Measurements from ENCODE around the gene ABI3BP. TPM values are rescaled to one million over a fixed set of nuclear protein-coding genes. Genes with fewer than 3 reads are reported as not detected.
A peak's percentile ranks its signal among the peaks of the same experiment; 100 is the strongest.

ABI3BP gene
- total and polyA plus RNA-seq, 10 of the 15 experiments (the other 5 are each of a cell fraction or from before 2014, with no cell fraction given): 0.03 to 0.42 (median 0.11) TPM; not detected in 4

DNA sequence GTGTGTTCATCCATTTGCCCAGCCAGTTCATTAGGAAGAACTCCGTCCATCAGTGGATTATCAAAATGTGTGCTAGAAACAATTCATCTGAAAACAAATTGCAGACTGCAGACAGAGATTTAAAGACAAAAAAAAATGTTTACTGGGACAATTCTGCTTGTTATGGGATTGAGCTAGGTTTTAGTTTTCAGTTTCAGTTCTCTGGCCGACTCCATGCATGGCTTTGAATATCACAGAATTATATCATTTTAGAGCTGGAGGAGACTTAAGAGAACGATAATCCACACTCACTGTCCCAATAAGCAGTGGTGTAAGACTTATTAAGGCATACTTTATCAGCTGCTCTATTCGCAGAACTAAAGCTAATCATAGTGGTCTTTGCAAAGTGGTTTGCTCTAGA lies 232.8 kb downstream of the ABI3BP start:
- H3K9ac ChIP-seq (ENCODE audit: control insufficient read depth, insufficient read depth, low read length): no peak overlapping the region
- H3K4me3 ChIP-seq: no peak overlapping the region
- ATAC-seq: peak; percentile 25; the same call in 2 of the 3 replicates
- no peak for DNase-seq (ENCODE audit: low read depth, low spot score)
- POLR2A ChIA-PET: no interaction called here
- no peaks in the 10 kb centered on the region for H3K9me3 ChIP-seq (replicated peaks; ENCODE audit: control insufficient read depth, insufficient read depth, low read length)
- intact Hi-C loops (cut with micrococcal nuclease; ENCODE audit: unreplicated experiment) (no loop called here), in situ Hi-C loops (cut with MboI) (no loop called here)
- no peak overlapping the region for H2AFZ ChIP-seq (ENCODE audit: control insufficient read depth, low read depth, low read length)
- 65% methylated on average over 4 of the region's 4 CpGs for WGBS (ENCODE audit: insufficient coverage, insufficient replicate concordance, low lambda C conversion rate, missing lambda C conversion rate)
- TF ChIP-seq JUNB (IDR thresholded peaks at IDR 0.05) (no peak), POU2F2 (IDR thresholded peaks at IDR 0.05; ENCODE audit: borderline replicate concordance, low read depth, low read length) (no peak), ZNF24 (IDR thresholded peaks at IDR 0.05) (no peak), KDM1A (IDR thresholded peaks at IDR 0.05; ENCODE audit: borderline replicate concordance) (no peak), BCL11A (IDR thresholded peaks at IDR 0.05; ENCODE audit: low read depth, low read length) (no peak), SPI1 (IDR thresholded peaks at IDR 0.05; ENCODE audit: borderline replicate concordance, insufficient read depth, low read depth, low read length) (no peak), TCF12 (IDR thresholded peaks at IDR 0.05; ENCODE audit: low read depth, low read length) (no peak), POLR2AphosphoS2 (IDR thresholded peaks at IDR 0.05; ENCODE audit: low read depth, low read length) (no peak), BRCA1 (IDR thresholded peaks at IDR 0.05; ENCODE audit: low read depth, low read length) (no peak), ZNF622 (IDR thresholded peaks at IDR 0.05) (no peak), IRF4 (IDR thresholded peaks at IDR 0.05; ENCODE audit: low read depth, low read length) (no peak), HDAC2 (IDR thresholded peaks at IDR 0.05) (no peak)
- no peaks in the 10 kb centered on the region for H4K20me1 ChIP-seq (ENCODE audit: control insufficient read depth, insufficient read depth)
- no peaks in the 10 kb centered on the region for H3K79me2 ChIP-seq (ENCODE audit: control insufficient read depth, insufficient read depth, low read length)
- SMC1A ChIA-PET (ENCODE audit: uncharacterized antibody, unreplicated experiment): interaction anchor here (0.8 to 2.0 kb wide), 7 partner anchors 10 to 267 kb away, joined by 3 to 7 read pairs (median 5); no protein-coding TSS in a partner anchor
- H3K4me2 ChIP-seq (ENCODE audit: control insufficient read depth, insufficient read depth): no peak overlapping the region
- 0 out of 4 replicates have a peak, but pooled peaks cover 0 to under 1% of the 10 kb centered on the region in 2 experiments for H3K36me3 ChIP-seq (ENCODE audit: control insufficient read depth in 2 of 2, insufficient read depth in 2 of 2, low read length in 1 of 2)
- CTCF ChIA-PET: interaction anchor here (0.6 to 3.7 kb wide), 8 partner anchors 8 to 298 kb away, joined by 3 to 16 read pairs (median 5); no protein-coding TSS in a partner anchor
- no peak for FAIRE-seq
- H3K27me3 ChIP-seq (replicated peaks in 1 of 2; ENCODE audit: control insufficient read depth in 2 of 2, insufficient read depth in 2 of 2, low read length in 1 of 2): no peaks in the 10 kb centered on the region
- TSS peak; percentile 6 for BruUV-seq (replicated peaks)
- RAD21 ChIA-PET (ENCODE audit: unreplicated experiment): interaction anchor here (1.3 to 3.6 kb wide), 3 partner anchors 36 to 444 kb away, joined by 4 to 11 read pairs (median 4); no protein-coding TSS in a partner anchor
- no peaks in the 10 kb centered on the region for H3K4me1 ChIP-seq (ENCODE audit: control insufficient read depth, insufficient read depth, low read length)
- H3K27ac ChIP-seq (ENCODE audit: control insufficient read depth, insufficient read depth): no peak overlapping the region
